Measurements from ENCODE around the gene SPAG9. TPM values are rescaled to one million over a fixed set of nuclear protein-coding genes. Genes with fewer than 3 reads are reported as not detected.

The SPAG9 gene
- total RNA-seq, 1 donor: 192 TPM

DNA sequence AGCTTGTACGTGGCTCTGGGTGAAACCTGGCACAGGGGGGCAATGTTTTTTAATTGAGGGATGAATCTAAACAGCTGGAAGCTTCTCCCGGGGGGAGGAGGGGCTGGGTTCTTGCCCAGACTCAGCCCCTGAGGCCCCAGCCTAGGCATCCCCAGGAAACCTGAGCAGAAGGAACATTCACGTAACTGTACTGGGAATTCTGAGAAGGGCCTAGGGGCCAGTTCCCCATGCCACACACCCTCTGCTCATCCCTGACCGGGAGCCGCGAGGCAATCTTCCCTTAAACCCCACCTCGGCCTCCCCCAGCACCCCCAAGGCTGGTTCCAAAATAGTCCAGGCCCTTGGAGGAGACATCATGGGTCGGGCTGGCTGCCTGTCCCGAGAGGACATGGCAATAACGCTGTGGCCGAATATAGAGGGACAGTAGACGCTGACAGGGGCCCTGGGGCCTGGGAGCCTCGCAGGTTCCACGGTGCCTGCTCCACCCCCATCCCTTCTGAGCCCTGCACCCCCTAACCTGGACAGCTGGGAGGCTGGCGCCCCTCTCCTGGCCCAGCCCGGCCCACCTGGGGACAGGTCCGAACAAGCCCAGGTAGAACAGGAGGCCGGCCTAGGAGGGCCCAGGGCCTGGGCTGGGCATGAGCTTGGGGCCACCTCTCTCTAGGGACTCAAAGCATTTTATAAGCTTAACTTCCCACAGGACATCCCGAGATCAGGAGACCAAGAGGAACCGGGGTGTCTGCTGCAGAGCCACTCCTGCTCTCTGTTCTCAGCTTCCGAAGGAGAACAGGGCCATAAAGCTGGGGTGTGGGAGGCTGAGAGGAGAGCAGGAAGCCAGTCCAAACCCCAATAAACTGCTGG lies 171.3 kb downstream of the SPAG9 start:
- H3K4me2 ChIP-seq (ENCODE audit: insufficient read depth, low read length): peak overlapping the region; percentile 76
- DNase-seq (ENCODE audit: insufficient read length, low spot score, missing footprints): peak; percentile 83
- H3K27me3 ChIP-seq (ENCODE audit: insufficient read depth, low read length): no peaks in the 10 kb centered on the region
- no peaks in the 10 kb centered on the region for H3K36me3 ChIP-seq (ENCODE audit: insufficient read depth, low read length)
- no peaks in the 10 kb centered on the region for H4K20me1 ChIP-seq (ENCODE audit: insufficient read depth, low read length)
- H3K9me3 ChIP-seq (ENCODE audit: low read depth, low read length): no peaks in the 10 kb centered on the region
- H3K79me2 ChIP-seq (ENCODE audit: insufficient read depth, low read length): no peaks in the 10 kb centered on the region
- H3K4me3 ChIP-seq (ENCODE audit: insufficient read depth, low read length): no peak overlapping the region
- H3K27ac ChIP-seq (ENCODE audit: low read depth, low read length): peak overlapping the region; percentile 94
- TF ChIP-seq CTCF (IDR thresholded peaks at IDR 0.05; ENCODE audit: extremely low read depth, low read depth, low read length): no peak
- peaks cover 28% of the 10 kb centered on the region for H3K4me1 ChIP-seq (ENCODE audit: insufficient read depth, low read length)
- peak overlapping the region; percentile 90 for H2AFZ ChIP-seq (ENCODE audit: low read length)

- no peak for TF ChIP-seq CTCF (IDR thresholded peaks at IDR 0.05; ENCODE audit: extremely low read depth, low read depth, low read length)
- no peaks in the 10 kb centered on the region for H3K9me3 ChIP-seq (ENCODE audit: low read depth, low read length)
- H3K4me3 ChIP-seq (ENCODE audit: insufficient read depth, low read length): no peak overlapping the region
- H3K27ac ChIP-seq (ENCODE audit: low read depth, low read length): no peak overlapping the region
- H3K4me1 ChIP-seq (ENCODE audit: insufficient read depth, low read length): peaks cover 28% of the 10 kb centered on the region
- H3K4me2 ChIP-seq (ENCODE audit: insufficient read depth, low read length): no peak overlapping the region
- H2AFZ ChIP-seq (ENCODE audit: low read length): no peak overlapping the region
- no peaks in the 10 kb centered on the region for H3K27me3 ChIP-seq (ENCODE audit: insufficient read depth, low read length)
- H4K20me1 ChIP-seq (ENCODE audit: insufficient read depth, low read length): no peaks in the 10 kb centered on the region
- no peaks in the 10 kb centered on the region for H3K36me3 ChIP-seq (ENCODE audit: insufficient read depth, low read length)
- H3K79me2 ChIP-seq (ENCODE audit: insufficient read depth, low read length): no peaks in the 10 kb centered on the region
- no peak for DNase-seq (ENCODE audit: insufficient read length, low spot score, missing footprints)
Measured at GRCh38 chr17:50948711-50949110, 172.0 kb downstream of the SPAG9 start.

DNA sequence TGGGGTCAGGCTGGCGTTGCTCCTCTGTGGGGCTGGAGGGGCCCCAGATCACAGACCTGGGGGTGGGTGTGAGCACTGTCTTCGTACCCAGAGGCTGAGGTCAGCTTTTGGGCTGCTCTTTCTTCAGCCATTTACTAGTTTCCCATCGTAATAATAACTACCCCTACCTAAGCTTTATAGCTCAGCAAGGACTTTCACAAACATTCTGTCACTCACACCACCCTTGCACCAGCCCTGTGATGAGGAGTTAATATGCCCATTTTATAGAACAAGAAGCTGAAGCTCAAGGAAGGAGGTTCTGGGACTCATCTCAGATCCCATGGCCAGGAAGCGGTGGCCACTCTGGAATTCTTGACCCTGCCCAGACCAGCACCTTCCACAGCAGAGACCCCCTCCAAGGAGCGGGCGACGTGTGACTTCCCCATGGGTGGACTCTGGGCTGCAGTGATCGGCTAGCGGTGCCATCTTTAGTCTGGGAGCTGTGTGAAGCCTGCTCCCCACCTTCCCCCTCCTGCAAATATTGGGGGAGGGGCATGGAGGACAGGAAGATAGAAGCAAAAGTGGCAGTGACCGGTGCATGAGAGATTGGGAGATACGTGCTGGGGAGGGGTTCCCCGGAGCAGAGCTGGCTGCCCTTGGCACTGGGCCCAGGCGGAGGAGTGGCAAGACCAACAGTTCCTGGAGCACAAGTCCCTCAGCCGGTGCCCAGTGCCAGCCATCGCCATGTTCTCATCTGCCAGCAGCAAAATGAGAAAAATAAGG lies 172.7 kb downstream of the SPAG9 start:
- no peaks in the 10 kb centered on the region for H3K27me3 ChIP-seq (ENCODE audit: insufficient read depth, low read length)

More for the DNA sequence above, 172.7 kb downstream of the SPAG9 start:
- H2AFZ ChIP-seq (ENCODE audit: low read length): no peak overlapping the region
- no peaks in the 10 kb centered on the region for H4K20me1 ChIP-seq (ENCODE audit: insufficient read depth, low read length)
- H3K9me3 ChIP-seq (ENCODE audit: low read depth, low read length): no peaks in the 10 kb centered on the region
- no peaks in the 10 kb centered on the region for H3K79me2 ChIP-seq (ENCODE audit: insufficient read depth, low read length)
- DNase-seq (ENCODE audit: insufficient read length, low spot score, missing footprints): peak; percentile 89
- no peak for TF ChIP-seq CTCF (IDR thresholded peaks at IDR 0.05; ENCODE audit: extremely low read depth, low read depth, low read length)
- no peak overlapping the region for H3K4me3 ChIP-seq (ENCODE audit: insufficient read depth, low read length)
- no peaks in the 10 kb centered on the region for H3K36me3 ChIP-seq (ENCODE audit: insufficient read depth, low read length)
- peaks cover 28% of the 10 kb centered on the region for H3K4me1 ChIP-seq (ENCODE audit: insufficient read depth, low read length)
- no peak overlapping the region for H3K27ac ChIP-seq (ENCODE audit: low read depth, low read length)
- no peak overlapping the region for H3K4me2 ChIP-seq (ENCODE audit: insufficient read depth, low read length)
